ENCODE results near the gene GRID2. TPM values are rescaled to one million over a fixed set of nuclear protein-coding genes. Genes with fewer than 3 reads are reported as not detected.

GRID2 gene
- total and polyA plus RNA-seq, 8 donors, result 0.39 TPM; not detected in 7

DNA sequence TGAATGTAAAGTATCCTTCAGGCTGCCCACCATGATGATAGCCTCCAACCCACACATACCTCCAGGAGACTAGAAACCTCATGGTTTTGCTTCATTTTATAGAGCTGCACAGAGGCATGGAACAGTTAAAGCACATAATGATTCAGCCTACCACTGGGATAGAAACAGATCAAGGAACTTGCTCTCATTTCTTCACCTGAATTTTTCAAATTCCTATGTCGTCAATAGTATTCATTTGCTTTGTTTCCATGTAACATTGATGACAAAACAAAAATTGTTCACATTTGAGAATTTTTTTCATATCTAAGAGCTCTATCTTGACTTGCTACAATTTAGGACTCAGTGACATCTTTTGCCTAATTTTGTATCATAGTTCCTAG, 1473.3 kb downstream of the GRID2 start:
- 76 to 85% methylated on average over 1 of the region's 1 CpG for WGBS, 2 donors
- intact Hi-C loops (cut with DNase I), result no loop called here
- FAIRE-seq (no peak), DNase-seq (no peak), ATAC-seq (no peak)
- Histone ChIP-seq H3K27ac (no peak overlapping the region), H3K36me3 (no peaks in the 10 kb centered on the region), H3K4me3 (no peak overlapping the region), H3K9me3 (no peaks in the 10 kb centered on the region), H3K4me1 (no peaks in the 10 kb centered on the region), H3K27me3 (peaks cover 0 to 4% (median 0%) of the 10 kb centered on the region in 4 donors)
- TF ChIP-seq, protein P1, sequence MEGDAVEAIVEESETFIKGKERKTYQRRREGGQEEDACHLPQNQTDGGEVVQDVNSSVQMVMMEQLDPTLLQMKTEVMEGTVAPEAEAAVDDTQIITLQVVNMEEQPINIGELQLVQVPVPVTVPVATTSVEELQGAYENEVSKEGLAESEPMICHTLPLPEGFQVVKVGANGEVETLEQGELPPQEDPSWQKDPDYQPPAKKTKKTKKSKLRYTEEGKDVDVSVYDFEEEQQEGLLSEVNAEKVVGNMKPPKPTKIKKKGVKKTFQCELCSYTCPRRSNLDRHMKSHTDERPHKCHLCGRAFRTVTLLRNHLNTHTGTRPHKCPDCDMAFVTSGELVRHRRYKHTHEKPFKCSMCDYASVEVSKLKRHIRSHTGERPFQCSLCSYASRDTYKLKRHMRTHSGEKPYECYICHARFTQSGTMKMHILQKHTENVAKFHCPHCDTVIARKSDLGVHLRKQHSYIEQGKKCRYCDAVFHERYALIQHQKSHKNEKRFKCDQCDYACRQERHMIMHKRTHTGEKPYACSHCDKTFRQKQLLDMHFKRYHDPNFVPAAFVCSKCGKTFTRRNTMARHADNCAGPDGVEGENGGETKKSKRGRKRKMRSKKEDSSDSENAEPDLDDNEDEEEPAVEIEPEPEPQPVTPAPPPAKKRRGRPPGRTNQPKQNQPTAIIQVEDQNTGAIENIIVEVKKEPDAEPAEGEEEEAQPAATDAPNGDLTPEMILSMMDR (IDR thresholded peaks at IDR 0.05), result no peak

DNA sequence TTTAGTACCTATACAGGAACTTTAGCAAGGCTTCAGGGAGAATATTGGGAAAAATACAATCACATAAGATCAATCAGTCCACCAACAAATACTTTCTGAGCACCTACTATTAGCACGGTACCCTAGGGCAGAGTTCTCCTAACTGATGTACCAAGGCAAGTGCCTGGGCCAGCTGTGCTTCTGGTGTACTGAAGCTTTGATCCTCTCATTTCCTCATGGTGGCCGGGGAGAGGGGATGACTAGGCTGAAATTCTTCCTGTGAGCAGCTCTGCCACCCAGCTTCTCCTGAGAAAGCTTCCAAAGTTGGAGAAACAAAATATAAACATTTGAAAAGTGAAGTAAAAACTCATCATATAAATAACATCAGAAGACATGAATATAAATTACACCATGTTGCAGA, 1475.5 kb downstream of the GRID2 start:
- WGBS, 2 donors, result 57% methylated on average over 2 of the region's 2 CpGs
- ATAC-seq, result no peak

DNA sequence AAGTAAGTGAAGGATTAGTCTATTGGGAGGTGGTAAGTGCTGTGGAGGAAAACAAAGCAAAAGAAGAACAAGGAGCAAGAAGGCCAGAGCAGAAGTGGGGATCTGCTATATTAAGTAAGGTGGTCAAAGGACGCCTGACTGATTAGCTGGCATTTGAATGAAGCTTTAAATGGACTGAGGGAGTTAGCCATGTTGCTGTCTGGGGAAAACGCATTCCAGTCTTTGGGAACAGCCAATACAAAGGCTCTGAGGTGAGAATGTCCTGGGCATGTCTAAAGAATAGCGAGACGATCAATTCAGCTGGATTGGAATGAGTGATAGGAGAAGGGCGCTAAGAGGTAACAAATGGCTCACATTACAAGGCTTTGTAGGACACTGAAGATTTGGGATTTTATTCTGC, 1476.3 kb downstream of the GRID2 start:
- Histone ChIP-seq H3K4me3 (no peak overlapping the region), H3K27ac (no peak overlapping the region), H3K4me1 (no peaks in the 10 kb centered on the region), H3K27me3 (peaks cover 0 to 4% (median 0%) of the 10 kb centered on the region in 4 donors), H3K9me3 (no peaks in the 10 kb centered on the region), H3K36me3 (no peaks in the 10 kb centered on the region)
- ATAC-seq (no peak), FAIRE-seq (no peak), DNase-seq (no peak)
- TF ChIP-seq, protein P1 (IDR thresholded peaks at IDR 0.05), result no peak
- intact Hi-C loops (cut with DNase I), result no loop called here
- 74 to 77% methylated on average over 5 of the region's 5 CpGs for WGBS, 2 donors

More for the DNA sequence above, 1475.5 kb downstream of the GRID2 start:
- no peaks in the 10 kb centered on the region for H3K4me1 ChIP-seq
- H3K27me3 ChIP-seq, result peaks cover 0 to 4% (median 0%) of the 10 kb centered on the region in 4 donors
- no peak overlapping the region for H3K27ac ChIP-seq
- TF ChIP-seq, protein P1 (IDR thresholded peaks at IDR 0.05), result no peak
- intact Hi-C loops (cut with DNase I), result no loop called here
- DNase-seq (no peak), FAIRE-seq (no peak)
- no peaks in the 10 kb centered on the region for H3K9me3 ChIP-seq
- H3K4me3 ChIP-seq, result no peak overlapping the region
- no peaks in the 10 kb centered on the region for H3K36me3 ChIP-seq

DNA sequence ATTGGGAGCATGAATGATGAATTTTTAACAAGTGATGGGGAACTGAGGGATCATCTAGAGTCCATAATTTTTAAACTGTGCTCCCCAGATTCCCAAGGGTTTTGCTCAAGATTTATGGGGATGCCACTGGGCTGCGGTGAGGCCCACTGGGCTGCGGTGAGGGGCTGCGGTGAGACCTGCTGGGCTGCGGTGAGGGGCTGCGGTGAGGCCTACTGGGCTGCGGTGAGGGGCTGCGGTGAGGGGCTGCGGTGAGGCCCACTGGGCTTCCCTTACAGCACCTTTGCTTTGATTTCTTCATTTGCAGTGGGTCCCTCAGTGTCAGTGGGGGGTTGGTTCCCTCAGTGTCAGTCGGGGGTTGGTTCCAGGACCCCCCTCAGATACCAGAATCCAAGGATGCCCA, 1477.4 kb downstream of the GRID2 start:
- FAIRE-seq, result no peak
- TF ChIP-seq, protein P1 (IDR thresholded peaks at IDR 0.05), result no peak
- no peaks in the 10 kb centered on the region for H3K9me3 ChIP-seq
- intact Hi-C loops (cut with DNase I), result no loop called here
- no peak overlapping the region for H3K4me3 ChIP-seq
- peaks cover 0 to 4% (median 0%) of the 10 kb centered on the region in 4 donors for H3K27me3 ChIP-seq
- H3K27ac ChIP-seq, result no peak overlapping the region
- 86 to 89% methylated on average over 9 of the region's 9 CpGs for WGBS, 2 donors
- no peak for DNase-seq
- no peaks in the 10 kb centered on the region for H3K4me1 ChIP-seq
- no peak for ATAC-seq
- H3K36me3 ChIP-seq, result no peaks in the 10 kb centered on the region

DNA sequence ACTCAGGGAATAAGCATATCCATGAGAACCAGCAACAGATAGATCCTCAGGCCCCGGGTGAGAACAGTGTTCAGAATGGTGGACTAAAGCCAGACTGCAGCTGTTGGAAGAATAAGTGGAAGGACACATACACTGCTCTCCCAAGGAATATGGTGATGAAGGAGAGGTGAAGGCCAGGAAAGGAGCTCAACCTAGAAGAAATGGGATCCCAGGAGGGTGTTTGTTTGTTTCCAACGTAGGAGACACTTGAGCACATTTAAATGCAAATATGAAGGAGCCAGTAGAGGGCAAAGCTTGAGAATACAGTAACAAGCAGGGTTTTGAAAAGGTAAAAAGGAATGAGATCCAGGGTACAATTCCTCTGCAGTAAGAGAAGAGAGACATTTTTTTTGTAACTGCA, 1482.4 kb downstream of the GRID2 start:
- TF ChIP-seq, protein P1 (IDR thresholded peaks at IDR 0.05), result no peak
- intact Hi-C loops (cut with DNase I), result no loop called here
- H3K27ac ChIP-seq, result no peak overlapping the region
- FAIRE-seq (no peak), DNase-seq (no peak), ATAC-seq (no peak)
- H3K36me3 ChIP-seq, result no peaks in the 10 kb centered on the region
- 53 to 67% methylated on average over 2 of the region's 2 CpGs for WGBS, 2 donors
- H3K9me3 ChIP-seq, result no peaks in the 10 kb centered on the region
- no peak overlapping the region for H3K4me3 ChIP-seq
- no peaks in the 10 kb centered on the region for H3K4me1 ChIP-seq
- H3K27me3 ChIP-seq, result no peaks in the 10 kb centered on the region
